ENCODE results near the gene KDM4B.
"Not testable (repeated sequence)": the region's sequence is repeated elsewhere in the genome, so short reads cannot be mapped to it uniquely, and the experiment has no call there.

The KDM4B gene

GRCh38 chr19:5023128-5023571 is 54.2 kb downstream of the KDM4B start:
- Histone ChIP-seq H3K27ac (ENCODE audit: low read length) (no peak overlapping the region), H3K27me3 (ENCODE audit: control insufficient read depth, insufficient read depth, low read length) (no peaks in the 10 kb centered on the region), H3K9me3 (ENCODE audit: control insufficient read depth, insufficient read depth, low read length) (no peaks in the 10 kb centered on the region), H3K4me3 (ENCODE audit: low read length) (no peak overlapping the region), H3K4me1 (ENCODE audit: control insufficient read depth, insufficient read depth, low read length) (no peaks in the 10 kb centered on the region), H3K36me3 (ENCODE audit: control insufficient read depth, insufficient read depth, low read length) (peaks cover 5% of the 10 kb centered on the region; the same call in 1 of the 2 replicates)
- WGBS (ENCODE audit: insufficient coverage, insufficient read length): no CpG with 5 or more reads among the region's 19 CpGs
- DNase-seq (ENCODE audit: low read depth, low spot score): no peak

DNA sequence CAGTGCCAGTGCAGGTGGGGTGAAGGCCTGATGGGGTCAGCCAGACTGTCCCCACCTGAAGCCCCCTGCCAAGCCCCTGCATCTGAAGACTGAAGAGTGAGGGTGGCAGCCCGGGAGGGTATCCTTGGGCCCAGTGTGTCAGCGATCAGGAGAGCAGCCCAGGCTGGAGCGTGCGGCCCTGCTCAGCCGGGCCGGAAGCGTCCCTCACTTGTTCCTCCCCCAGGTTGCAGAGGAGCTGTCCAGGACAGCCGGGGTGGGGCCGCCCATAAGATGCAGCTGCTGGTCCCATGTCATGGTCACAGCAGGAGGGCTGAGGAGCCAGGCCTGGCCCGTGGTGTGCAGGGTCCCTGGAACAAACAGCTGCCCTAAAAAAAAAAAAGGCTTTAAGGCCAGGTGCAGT is 55.4 kb downstream of the KDM4B start:
- Histone ChIP-seq H3K27me3 (ENCODE audit: control insufficient read depth, insufficient read depth, low read length) (no peaks in the 10 kb centered on the region), H3K27ac (ENCODE audit: low read length) (no peak overlapping the region), H3K36me3 (ENCODE audit: control insufficient read depth, insufficient read depth, low read length) (no peaks in the 10 kb centered on the region), H3K9me3 (ENCODE audit: control insufficient read depth, insufficient read depth, low read length) (no peaks in the 10 kb centered on the region), H3K4me1 (ENCODE audit: control insufficient read depth, insufficient read depth, low read length) (no peaks in the 10 kb centered on the region), H3K4me3 (ENCODE audit: low read length) (no peak overlapping the region)
- no peak for DNase-seq (ENCODE audit: low read depth, low spot score)
- WGBS (ENCODE audit: insufficient coverage, insufficient read length): no CpG with 5 or more reads among the region's 10 CpGs

DNA sequence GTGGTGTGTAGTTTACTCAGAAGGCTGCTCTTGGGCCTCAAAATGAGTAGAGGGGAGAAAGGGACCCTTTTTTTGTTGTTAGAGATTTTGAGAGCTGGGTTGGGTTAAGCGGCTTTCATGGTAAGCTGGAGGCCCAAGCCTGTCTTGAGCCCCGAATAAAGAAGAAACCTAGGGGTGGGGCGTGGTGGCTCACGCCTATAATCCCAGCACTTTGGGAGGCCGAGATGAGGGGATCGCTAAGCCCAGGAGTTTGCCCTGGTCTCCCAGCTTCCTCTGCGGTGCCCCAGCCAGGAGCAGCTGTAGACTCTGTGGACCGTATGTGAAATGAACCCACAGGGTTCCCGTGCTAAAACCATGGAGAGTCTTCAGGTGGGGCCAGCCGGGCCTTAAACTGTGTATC is 56.1 kb downstream of the KDM4B start:
- WGBS (ENCODE audit: insufficient coverage, insufficient read length): no CpG with 5 or more reads among the region's 10 CpGs
- H3K27ac ChIP-seq (ENCODE audit: low read length): no peak overlapping the region
- no peak for DNase-seq (ENCODE audit: low read depth, low spot score)

GRCh38 chr19:5026706-5027273 is 57.9 kb downstream of the KDM4B start:
- peaks cover 3% of the 10 kb centered on the region for H3K4me1 ChIP-seq (ENCODE audit: control insufficient read depth, insufficient read depth, low read length)

More for the DNA sequence above, 56.1 kb downstream of the KDM4B start:
- H3K4me1 ChIP-seq (ENCODE audit: control insufficient read depth, insufficient read depth, low read length): no peaks in the 10 kb centered on the region
- H3K27me3 ChIP-seq (ENCODE audit: control insufficient read depth, insufficient read depth, low read length): no peaks in the 10 kb centered on the region
- no peaks in the 10 kb centered on the region for H3K9me3 ChIP-seq (ENCODE audit: control insufficient read depth, insufficient read depth, low read length)
- H3K4me3 ChIP-seq (ENCODE audit: low read length): no peak overlapping the region
- H3K36me3 ChIP-seq (ENCODE audit: control insufficient read depth, insufficient read depth, low read length): no peaks in the 10 kb centered on the region

GRCh38 chr19:5028229-5028886 is 59.4 kb downstream of the KDM4B start:
- no CpG with 5 or more reads among the region's 15 CpGs for WGBS (ENCODE audit: insufficient coverage, insufficient read length)
- no peaks in the 10 kb centered on the region; the same call in 1 of the 2 replicates for H3K36me3 ChIP-seq (ENCODE audit: control insufficient read depth, insufficient read depth, low read length)
- no peak overlapping the region for H3K4me3 ChIP-seq (ENCODE audit: low read length)
- peaks cover 3% of the 10 kb centered on the region for H3K4me1 ChIP-seq (ENCODE audit: control insufficient read depth, insufficient read depth, low read length)
- no peak overlapping the region for H3K27ac ChIP-seq (ENCODE audit: low read length)
- H3K9me3 ChIP-seq (ENCODE audit: control insufficient read depth, insufficient read depth, low read length): no peaks in the 10 kb centered on the region
- no peaks in the 10 kb centered on the region for H3K27me3 ChIP-seq (ENCODE audit: control insufficient read depth, insufficient read depth, low read length)
- DNase-seq (ENCODE audit: low read depth, low spot score): no peak

More at GRCh38 chr19:5026706-5027273, 57.9 kb downstream of the KDM4B start:
- WGBS (ENCODE audit: insufficient coverage, insufficient read length): no CpG with 5 or more reads among the region's 15 CpGs
- no peaks in the 10 kb centered on the region for H3K27me3 ChIP-seq (ENCODE audit: control insufficient read depth, insufficient read depth, low read length)
- H3K36me3 ChIP-seq (ENCODE audit: control insufficient read depth, insufficient read depth, low read length): no peaks in the 10 kb centered on the region; the same call in 1 of the 2 replicates
- no peaks in the 10 kb centered on the region for H3K9me3 ChIP-seq (ENCODE audit: control insufficient read depth, insufficient read depth, low read length)
- H3K27ac ChIP-seq (ENCODE audit: low read length): no peak overlapping the region
- H3K4me3 ChIP-seq (ENCODE audit: low read length): no peak overlapping the region
- DNase-seq (ENCODE audit: low read depth, low spot score): no peak

DNA sequence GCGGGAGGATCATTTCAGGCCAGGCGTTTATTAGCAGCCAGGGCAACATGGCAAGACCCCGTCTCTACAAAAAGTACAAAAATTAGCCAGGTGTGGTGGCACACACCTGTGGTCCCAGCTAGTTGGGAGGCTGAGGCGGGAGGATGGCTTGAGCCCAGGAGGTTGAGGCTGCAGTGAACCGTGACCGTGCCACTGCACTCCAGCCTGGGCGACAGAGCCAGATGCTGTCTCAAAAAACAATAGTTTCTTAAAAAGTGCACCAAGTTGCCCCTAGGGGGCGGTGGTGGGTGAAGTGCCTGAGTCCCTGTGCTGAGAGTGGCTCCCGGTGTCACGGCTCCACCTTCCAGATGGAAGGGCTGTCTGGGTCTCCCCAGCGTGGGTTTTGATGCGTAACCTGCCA is 60.7 kb downstream of the KDM4B start:
- H3K9me3 ChIP-seq (ENCODE audit: control insufficient read depth, insufficient read depth, low read length); H3K36me3 ChIP-seq (ENCODE audit: control insufficient read depth, insufficient read depth, low read length); H3K27me3 ChIP-seq (ENCODE audit: control insufficient read depth, insufficient read depth, low read length); H3K27ac ChIP-seq (ENCODE audit: low read length); H3K4me3 ChIP-seq (ENCODE audit: low read length); H3K4me1 ChIP-seq (ENCODE audit: control insufficient read depth, insufficient read depth, low read length): not testable (repeated sequence)
- no CpG with 5 or more reads among the region's 12 CpGs for WGBS (ENCODE audit: insufficient coverage, insufficient read length)
- peak; percentile 68 for DNase-seq (ENCODE audit: low read depth, low spot score)

DNA sequence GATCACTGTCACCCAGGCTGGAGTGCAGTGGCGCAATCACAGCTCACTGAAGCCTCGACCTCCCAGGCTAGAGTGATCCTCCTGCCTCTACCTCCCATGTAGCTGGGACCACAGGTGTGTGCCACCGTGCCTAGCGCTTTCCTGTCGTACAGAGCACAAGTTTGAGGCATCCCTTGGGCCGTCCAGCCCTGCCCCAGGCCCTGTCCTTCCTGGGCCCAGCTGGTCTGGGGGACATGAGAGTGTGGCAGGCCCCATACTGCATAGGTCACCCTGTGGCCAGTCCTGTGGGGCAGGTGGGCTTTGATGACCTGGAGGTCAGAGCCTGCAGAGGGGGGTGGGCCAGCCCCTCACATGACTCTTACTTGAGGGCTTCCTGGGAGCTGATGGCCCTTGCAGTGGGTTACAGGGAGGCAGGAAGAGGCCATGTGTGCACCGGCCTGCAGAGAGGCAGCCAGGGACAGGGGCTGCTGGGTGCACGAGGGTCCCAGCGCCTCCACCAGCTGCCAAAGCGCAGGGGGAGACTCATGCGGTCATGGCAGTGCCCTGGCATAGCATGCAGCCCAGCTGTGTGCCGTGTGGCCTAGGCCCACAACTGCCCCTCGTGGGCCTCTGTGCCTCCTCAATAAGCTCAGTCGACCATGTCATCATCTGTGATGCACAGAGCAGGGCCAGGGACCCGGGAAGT is 61.4 kb downstream of the KDM4B start:
- no CpG with 5 or more reads among the region's 15 CpGs for WGBS (ENCODE audit: insufficient coverage, insufficient read length)
- Histone ChIP-seq H3K4me1 (ENCODE audit: control insufficient read depth, insufficient read depth, low read length) (peaks cover 3% of the 10 kb centered on the region), H3K9me3 (ENCODE audit: control insufficient read depth, insufficient read depth, low read length) (no peaks in the 10 kb centered on the region), H3K36me3 (ENCODE audit: control insufficient read depth, insufficient read depth, low read length) (no peaks in the 10 kb centered on the region; the same call in 1 of the 2 replicates), H3K27ac (ENCODE audit: low read length) (no peak overlapping the region), H3K4me3 (ENCODE audit: low read length) (no peak overlapping the region), H3K27me3 (ENCODE audit: control insufficient read depth, insufficient read depth, low read length) (no peaks in the 10 kb centered on the region)
- no peak for DNase-seq (ENCODE audit: low read depth, low spot score)

- no peaks in the 10 kb centered on the region for H3K9me3 ChIP-seq (ENCODE audit: control insufficient read depth, insufficient read depth, low read length)
- no peak overlapping the region for H3K4me3 ChIP-seq (ENCODE audit: low read length)
- H3K36me3 ChIP-seq (ENCODE audit: control insufficient read depth, insufficient read depth, low read length): no peaks in the 10 kb centered on the region; the same call in 1 of the 2 replicates
- no CpG with 5 or more reads among the region's 13 CpGs for WGBS (ENCODE audit: insufficient coverage, insufficient read length)
- no peak for DNase-seq (ENCODE audit: low read depth, low spot score)
- H3K4me1 ChIP-seq (ENCODE audit: control insufficient read depth, insufficient read depth, low read length): peaks cover 3% of the 10 kb centered on the region
- no peaks in the 10 kb centered on the region for H3K27me3 ChIP-seq (ENCODE audit: control insufficient read depth, insufficient read depth, low read length)
- no peak overlapping the region for H3K27ac ChIP-seq (ENCODE audit: low read length)
These were observed 61.9 kb downstream of the KDM4B start for GRCh38 chr19:5030822-5031221.

DNA sequence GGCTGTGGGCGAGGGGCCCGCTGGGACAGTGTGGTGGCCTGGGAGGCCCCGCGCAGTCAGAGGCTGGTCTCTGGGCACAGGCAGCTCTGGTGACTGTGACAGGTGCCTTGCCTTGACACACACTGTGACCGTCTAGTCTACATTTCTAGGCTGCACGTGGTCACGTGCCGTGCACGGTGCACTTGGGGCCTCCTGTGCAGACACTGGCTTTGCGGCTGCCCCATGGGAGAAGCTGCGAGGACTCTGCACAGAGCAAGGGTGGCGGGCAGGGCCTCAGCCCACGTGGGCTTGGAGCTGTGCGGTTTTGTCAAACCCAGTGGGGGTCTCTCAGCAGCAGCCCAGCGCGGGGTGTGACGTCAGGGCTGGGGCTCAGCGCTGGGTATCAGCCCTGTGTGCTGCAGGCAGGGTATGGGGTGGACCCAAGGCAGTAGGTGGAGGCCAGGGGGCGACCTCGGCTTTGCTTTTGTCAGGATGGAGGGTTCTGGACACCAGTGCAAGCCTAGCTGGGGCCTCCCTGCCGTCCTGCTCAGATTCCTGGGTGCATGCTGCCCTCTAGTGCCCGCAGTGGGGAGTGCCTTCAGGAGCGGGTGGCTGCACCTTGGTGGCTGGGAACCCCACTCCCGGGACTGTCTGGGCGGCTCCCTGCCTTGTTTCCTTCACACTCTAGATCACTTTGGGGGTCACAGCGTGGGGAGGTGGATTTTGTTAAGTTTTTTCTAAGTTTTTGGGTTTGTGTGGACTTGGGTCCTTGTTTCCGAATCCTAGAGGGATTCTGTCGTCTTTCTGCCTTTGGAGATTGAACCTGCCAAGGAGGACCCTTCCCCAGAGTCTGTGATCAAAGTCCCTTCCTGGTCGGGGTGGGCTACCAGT is 62.6 kb downstream of the KDM4B start:
- Histone ChIP-seq H3K4me1 (ENCODE audit: control insufficient read depth, insufficient read depth, low read length) (peaks cover 3% of the 10 kb centered on the region), H3K4me3 (ENCODE audit: low read length) (no peak overlapping the region), H3K27me3 (ENCODE audit: control insufficient read depth, insufficient read depth, low read length) (no peaks in the 10 kb centered on the region), H3K36me3 (ENCODE audit: control insufficient read depth, insufficient read depth, low read length) (no peaks in the 10 kb centered on the region; the same call in 1 of the 2 replicates), H3K27ac (ENCODE audit: low read length) (no peak overlapping the region), H3K9me3 (ENCODE audit: control insufficient read depth, insufficient read depth, low read length) (no peaks in the 10 kb centered on the region)
- DNase-seq (ENCODE audit: low read depth, low spot score): peak; percentile 61
- no CpG with 5 or more reads among the region's 29 CpGs for WGBS (ENCODE audit: insufficient coverage, insufficient read length)
